GM19043 (cell line): ENCODE measurements around the gene ZNF70.

Experiments used
- ATAC-seq: cut with Tn5 transposase; IDR thresholded peaks from one replicate; pipeline ENCODE4 v1.9.1; 2021; ENCODE audit warnings: low read depth; ENCODE audit not compliant: unreplicated experiment

The ZNF70 gene

GRCh38 chr22:23720855-23721254 is 30.1 kb downstream of the ZNF70 start:
- ATAC-seq = no peak

- no peak for ATAC-seq
These were observed 32.3 kb downstream of the ZNF70 start for GRCh38 chr22:23718371-23719165.

DNA sequence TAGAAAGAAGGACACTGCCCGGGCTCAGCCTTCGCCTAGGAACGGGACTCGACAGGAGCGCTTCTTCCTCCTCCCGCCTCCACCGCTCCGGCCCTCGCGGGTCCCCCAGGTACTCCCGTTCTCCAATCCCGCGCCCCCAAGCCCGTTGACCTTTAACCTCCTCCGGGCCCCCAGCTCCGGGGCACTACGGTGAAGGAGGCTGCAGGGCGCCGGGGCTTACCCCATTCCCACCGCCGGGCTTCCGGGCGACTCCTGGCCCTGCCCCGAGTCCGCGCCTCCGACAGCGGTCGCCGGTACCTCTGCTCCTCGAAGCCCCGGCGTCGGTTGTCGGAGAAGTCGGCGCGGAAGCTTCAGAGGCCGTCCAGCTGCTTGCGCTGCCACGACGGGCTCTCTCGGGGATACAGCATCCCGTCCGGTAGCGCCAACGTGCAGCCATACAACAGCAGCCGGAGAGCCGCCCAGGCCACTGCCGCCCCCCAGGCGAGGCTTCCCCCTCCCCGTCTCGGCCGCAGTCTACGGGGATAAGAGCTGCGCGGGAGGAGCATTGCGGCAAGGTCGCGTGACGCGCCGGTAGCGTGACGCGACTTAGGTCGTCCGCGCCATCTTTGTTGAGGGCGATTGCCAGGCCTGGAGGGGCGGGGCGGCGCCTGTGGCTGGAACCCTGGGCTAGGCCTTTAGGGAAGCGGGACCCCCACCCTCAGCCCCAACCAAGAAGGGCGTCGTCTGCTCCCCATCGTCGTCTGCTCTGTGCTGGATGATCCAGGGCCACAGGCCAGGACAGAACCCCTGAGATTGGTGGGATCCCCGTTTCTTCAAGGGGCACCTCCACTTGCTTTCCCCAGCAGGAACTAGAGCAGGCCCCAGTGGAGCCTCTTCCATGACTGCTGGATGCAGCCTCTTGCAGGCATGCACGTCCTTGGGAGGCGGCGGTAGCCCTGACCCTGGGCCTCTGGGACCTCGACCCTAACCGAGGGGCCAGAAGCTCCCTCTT is 33.8 kb downstream of the ZNF70 start:
- no peak for ATAC-seq

DNA sequence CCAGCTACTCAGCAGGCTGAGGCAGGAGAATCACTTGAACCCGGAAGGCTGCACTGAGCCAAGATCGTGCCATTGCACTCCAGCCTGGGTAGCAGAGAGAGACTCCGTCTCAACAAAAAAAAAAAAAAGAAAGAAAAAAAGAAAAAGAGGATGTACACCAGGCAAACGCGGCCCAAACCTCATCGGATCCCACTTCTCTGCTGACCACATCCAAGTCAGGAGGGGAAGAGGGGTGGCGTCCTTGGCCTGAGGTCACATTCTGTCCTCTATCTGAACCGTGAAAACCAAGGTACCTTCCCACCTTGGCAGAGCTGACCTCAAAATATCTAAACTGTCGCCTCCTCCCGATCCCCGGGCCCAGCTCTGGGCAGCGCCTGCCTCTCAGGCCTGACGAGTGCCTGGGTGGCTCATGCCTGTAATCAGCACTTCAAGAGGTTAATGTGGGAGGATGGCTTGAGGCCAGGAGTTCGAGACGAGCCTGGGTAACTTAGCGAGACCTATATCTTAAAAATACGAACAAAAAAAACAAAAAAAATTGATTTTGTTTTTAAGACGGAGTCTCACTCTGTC is 35.0 kb downstream of the ZNF70 start:
- no peak for ATAC-seq

- ATAC-seq = no peak
These were observed 36.0 kb downstream of the ZNF70 start for GRCh38 chr22:23714596-23715578.

GRCh38 chr22:23713696-23714595 is 37.0 kb downstream of the ZNF70 start:
- ATAC-seq = no peak

DNA sequence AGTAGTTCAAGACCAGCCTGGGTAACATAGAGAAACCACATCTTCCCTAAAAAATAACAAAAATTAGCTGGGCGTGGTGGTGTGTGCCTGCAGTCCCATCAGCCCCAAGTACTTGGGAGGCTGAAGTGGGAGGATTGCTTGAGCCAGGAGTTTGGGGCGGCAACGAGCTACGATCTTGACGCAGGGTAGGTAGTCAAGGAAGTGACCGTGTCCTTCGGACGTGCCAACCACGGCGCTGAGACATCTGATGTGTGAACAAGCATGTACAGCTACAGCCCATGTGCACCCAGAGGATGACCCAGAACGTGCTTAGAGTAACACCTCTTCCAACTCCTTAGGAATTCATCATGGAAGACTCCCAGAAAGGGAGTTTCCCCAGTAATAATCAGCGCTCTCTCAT is 38.7 kb downstream of the ZNF70 start:
- no peak for ATAC-seq

- ATAC-seq = no peak
These were observed 41.8 kb downstream of the ZNF70 start for GRCh38 chr22:23709107-23709506.

DNA sequence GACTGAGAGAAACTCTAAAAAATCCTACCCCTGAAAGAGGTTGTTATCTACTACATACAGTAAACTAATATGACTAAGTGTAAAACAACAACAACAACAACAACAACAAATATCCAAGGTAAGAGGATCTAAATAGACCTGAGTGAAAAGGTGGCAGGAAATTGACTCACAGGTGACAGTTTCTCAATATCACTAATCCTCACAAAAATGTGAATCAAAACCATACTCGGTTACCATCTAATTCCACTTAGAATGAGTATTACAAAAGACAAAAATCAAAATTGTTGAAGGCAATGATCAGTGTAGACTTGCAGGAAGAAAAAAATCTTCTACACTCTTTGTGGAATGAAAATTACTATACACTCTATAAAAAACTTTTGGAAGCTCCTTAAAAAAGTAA is 42.6 kb downstream of the ZNF70 start:
- no peak for ATAC-seq

DNA sequence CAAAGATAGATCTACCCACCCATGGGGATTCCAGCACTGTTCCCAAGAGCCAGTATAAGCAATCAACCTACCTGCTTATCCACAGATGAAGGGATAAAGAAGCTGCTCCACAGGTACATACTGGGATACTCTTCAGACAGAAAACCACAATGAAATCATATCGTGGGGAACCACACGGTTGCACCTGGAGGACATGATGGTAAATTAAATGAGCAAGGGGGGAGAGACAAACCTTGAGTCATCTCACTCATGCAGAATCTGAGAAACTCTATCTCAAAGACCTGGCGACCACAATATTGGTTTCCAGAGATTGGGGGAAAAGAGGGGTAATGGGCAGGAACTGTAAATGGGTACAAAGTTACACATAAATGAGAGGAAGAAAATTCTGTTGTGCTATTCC is 45.6 kb downstream of the ZNF70 start:
- no peak for ATAC-seq

DNA sequence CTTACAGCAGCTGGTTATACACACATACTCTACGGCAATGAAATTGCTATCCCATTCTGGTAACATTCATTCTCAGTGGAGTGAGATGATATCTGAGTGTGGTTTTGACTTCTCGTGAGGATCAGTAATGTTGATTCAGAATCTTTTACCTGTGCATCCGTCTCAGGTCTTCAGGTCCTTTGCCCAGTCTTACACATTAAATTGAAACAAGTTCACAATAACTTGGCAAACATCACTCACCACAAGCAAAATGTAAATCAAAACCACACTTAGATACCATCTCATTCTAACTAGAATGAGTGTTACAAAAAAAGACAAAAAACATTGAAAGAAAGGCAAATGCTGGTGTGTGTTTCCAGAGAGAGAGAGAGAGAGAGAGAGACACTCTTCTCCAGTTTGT is 46.1 kb downstream of the ZNF70 start:
- no peak for ATAC-seq

DNA sequence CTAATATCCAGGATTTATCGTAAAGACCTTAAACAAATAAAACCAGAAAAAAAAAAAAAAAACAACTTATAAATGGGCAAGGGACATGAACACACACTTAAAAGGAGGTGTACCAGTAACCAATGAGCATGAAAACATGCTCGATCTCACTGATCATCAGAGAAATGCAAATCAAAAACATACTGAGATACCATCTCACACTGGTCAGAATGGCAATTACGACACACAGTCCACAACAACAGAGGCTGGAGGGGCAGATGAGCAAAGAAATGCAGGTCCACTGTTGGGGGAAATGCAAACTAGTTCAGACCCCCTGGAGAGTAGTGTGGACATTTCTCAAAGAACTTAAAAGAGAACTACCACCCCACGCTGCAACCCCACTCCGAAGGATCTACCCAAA is 46.9 kb downstream of the ZNF70 start:
- no peak for ATAC-seq

GRCh38 chr22:23700706-23701105 is 50.2 kb downstream of the ZNF70 start:
- ATAC-seq = no peak

DNA sequence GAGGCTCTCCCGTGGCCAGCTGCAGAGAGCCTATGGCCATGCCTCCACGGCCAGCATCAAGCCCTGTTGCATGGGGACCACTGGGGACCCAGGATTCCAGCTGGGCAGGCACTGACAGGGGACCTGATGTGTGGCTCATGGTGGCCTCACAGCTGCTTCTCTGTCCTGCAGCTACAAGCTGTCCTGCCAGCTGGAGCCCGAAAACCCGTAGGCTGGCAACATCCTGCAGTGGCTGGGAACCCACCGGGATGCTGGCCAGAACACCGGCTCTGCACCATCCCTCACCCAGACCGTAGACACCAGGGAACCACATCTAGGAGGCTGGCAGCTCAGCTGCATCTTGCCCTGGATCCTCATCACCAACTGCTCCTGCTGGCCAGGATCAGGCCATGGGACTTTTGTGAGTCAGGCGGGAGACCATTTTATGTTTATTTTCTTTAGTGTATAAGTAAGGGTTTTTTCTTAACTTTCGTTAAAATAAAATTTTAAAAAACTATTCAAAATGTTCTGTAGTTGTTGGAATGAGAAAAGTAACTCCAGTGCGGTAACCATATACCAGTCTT is 52.2 kb downstream of the ZNF70 start:
- ATAC-seq = no peak

GRCh38 chr22:23698094-23698493 is 52.8 kb downstream of the ZNF70 start:
- no peak for ATAC-seq

DNA sequence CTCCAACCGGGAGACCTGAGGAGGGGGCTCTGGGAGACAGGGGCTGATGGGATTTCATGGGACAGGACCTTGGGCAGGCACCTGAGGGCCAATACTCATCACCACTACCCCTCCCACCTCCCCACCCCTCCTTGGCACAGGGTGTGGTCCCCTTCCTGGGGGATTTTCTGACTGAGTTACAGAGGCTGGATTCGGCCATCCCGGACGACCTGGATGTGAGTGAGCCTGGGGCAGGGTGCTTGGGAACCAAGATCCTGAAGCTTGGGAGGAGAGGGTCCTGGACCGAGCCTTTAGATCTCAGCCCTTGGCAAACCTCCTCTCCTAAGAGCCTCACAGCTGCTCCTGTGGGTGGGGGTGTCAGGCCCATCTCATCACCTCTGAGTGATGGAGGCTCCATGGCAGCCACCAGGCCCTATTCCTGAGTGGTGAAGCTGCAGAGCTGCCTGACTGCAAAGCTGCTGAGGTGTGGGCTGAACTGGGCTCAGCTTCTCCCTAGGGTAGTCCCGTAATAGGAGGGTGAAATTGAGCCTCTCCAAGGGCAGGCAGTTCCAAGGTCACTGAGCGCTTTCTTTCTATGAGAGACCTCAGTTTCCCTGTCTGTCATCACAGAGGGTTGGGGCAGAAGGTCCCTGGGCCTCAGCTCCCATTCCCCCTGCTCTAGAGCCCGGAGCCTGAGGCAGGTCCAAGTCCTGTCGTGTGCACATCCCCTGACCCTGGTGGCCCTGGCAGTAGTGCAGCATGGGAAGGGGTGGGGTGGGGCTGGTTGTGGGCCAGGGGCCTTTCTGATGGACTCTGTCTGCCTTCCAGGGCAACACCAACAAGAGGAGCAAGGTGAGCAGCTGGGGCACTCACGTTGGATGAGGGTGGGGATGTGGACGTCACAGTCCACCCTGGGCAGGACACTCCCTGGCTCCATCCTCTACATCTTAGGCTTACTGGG is 53.6 kb downstream of the ZNF70 start:
- ATAC-seq = no peak

DNA sequence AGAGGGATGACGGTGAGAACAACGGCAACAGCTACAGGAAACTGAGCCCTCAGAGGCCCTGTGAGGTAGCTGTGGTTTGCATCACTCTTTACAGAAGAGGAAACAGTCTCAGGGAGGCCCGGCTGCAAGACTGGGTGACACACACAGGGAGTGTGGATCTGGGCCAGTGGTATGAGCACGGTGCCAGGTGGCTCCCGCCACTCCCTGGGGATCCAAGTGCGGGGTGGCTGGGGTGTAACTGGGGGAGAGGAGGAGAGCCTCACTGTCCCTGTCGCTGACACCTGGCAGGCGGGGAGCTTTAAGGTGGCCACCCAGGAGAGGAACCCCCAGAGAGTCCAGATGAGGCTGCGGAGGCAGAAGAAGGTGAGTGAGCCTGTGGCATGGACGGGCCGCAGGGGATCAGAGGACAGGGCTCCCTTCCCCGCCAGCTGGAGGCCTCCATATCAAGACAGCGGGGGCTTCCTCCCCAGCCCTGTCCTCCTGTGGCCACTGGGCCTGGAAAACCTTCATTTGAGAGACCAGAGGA is 54.5 kb downstream of the ZNF70 start:
- peak; percentile 89 for ATAC-seq
